Measurements from ENCODE around the gene SEPTIN8.

The SEPTIN8 gene

DNA sequence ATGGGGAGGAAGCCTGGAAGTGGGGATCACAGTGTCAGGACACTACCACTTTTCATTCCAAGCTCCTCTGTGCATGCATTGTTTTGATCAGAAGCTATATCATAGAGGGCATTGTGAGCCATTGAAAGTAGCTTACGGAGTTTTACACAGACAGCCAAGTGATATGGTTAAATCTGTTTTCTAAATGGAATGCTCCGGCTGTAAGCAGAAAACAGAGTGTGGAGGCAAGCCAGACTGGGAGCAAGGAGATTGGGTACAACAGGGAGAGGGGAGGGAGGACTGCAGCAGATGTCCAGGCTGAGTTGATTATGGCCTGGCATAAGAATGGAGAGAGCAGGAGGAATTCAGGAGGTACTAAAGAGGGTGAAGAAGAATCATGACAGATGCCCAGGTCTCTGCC, 20.6 kb upstream of the SEPTIN8 start:
- H3K4me2 ChIP-seq (ENCODE audit: insufficient read depth, low read length) = no peak overlapping the region
- no peak for TF ChIP-seq CTCF (IDR thresholded peaks at IDR 0.05; ENCODE audit: borderline replicate concordance, extremely low read depth, low read length, poor library complexity, severe bottlenecking)
- no peak for TF ChIP-seq EZH2 (IDR thresholded peaks at IDR 0.05; ENCODE audit: borderline replicate concordance, low read depth, low read length, severe bottlenecking)
- no peak overlapping the region for H3K9ac ChIP-seq (ENCODE audit: low read depth, low read length)
- no peaks in the 10 kb centered on the region for H4K20me1 ChIP-seq (ENCODE audit: insufficient read depth, low read length)
- no peaks in the 10 kb centered on the region for H3K9me3 ChIP-seq (ENCODE audit: insufficient read depth, low read length, severe bottlenecking)
- no peaks in the 10 kb centered on the region for H3K79me2 ChIP-seq (ENCODE audit: insufficient read depth, low read length)
- no peaks in the 10 kb centered on the region for H3K4me1 ChIP-seq (ENCODE audit: insufficient read depth, low read length)
- DNase-seq (no peak), ATAC-seq (ENCODE audit: insufficient read depth, low read depth) (no peak)
- no peak overlapping the region for H3K27ac ChIP-seq (ENCODE audit: low read length)
- peaks cover 12% of the 10 kb centered on the region for H3K27me3 ChIP-seq (ENCODE audit: insufficient read depth, low read length, poor library complexity)
- no peak overlapping the region for H2AFZ ChIP-seq (ENCODE audit: low read depth, low read length)
- H3K36me3 ChIP-seq (ENCODE audit: insufficient read depth, low read length) = no peaks in the 10 kb centered on the region
- no peak overlapping the region for H3K4me3 ChIP-seq (ENCODE audit: low read depth in 1 of 2, low read length in 2 of 2)

DNA sequence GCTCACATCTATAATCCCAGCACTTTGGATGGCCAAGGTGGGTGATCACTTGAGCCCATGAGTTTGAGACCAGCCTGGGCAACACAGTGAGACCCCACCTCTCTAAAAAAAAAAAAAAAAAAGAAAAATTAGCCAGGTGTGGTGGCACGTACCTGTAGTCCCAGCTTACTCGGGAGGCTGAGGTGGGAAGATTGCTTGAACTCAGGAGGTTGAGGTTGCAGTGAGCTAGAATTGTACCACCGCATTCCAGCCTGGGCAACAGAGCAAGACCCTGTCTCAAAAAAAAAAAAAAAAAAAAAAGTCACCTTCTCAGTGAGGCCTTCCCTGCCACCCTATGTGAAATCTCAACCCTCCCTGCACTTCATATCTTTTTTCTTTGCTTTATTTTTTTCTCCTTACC, 14.0 kb upstream of the SEPTIN8 start:
- no peaks in the 10 kb centered on the region for H3K36me3 ChIP-seq (ENCODE audit: insufficient read depth, low read length)
- no peak overlapping the region for H3K9ac ChIP-seq (ENCODE audit: low read depth, low read length)
- H3K27me3 ChIP-seq (ENCODE audit: insufficient read depth, low read length, poor library complexity) = peaks cover 14% of the 10 kb centered on the region
- TF ChIP-seq EZH2 (IDR thresholded peaks at IDR 0.05; ENCODE audit: borderline replicate concordance, low read depth, low read length, severe bottlenecking) = no peak
- no peak overlapping the region for H3K4me3 ChIP-seq (ENCODE audit: low read depth in 1 of 2, low read length in 2 of 2)
- H3K4me2 ChIP-seq (ENCODE audit: insufficient read depth, low read length) = no peak overlapping the region
- no peak overlapping the region for H2AFZ ChIP-seq (ENCODE audit: low read depth, low read length)
- no peak overlapping the region for H3K27ac ChIP-seq (ENCODE audit: low read length)
- H4K20me1 ChIP-seq (ENCODE audit: insufficient read depth, low read length) = no peaks in the 10 kb centered on the region
- H3K79me2 ChIP-seq (ENCODE audit: insufficient read depth, low read length) = no peaks in the 10 kb centered on the region
- H3K4me1 ChIP-seq (ENCODE audit: insufficient read depth, low read length) = no peaks in the 10 kb centered on the region
- DNase-seq (no peak), ATAC-seq (ENCODE audit: insufficient read depth, low read depth) (no peak)
- H3K9me3 ChIP-seq (ENCODE audit: insufficient read depth, low read length, severe bottlenecking) = no peaks in the 10 kb centered on the region

DNA sequence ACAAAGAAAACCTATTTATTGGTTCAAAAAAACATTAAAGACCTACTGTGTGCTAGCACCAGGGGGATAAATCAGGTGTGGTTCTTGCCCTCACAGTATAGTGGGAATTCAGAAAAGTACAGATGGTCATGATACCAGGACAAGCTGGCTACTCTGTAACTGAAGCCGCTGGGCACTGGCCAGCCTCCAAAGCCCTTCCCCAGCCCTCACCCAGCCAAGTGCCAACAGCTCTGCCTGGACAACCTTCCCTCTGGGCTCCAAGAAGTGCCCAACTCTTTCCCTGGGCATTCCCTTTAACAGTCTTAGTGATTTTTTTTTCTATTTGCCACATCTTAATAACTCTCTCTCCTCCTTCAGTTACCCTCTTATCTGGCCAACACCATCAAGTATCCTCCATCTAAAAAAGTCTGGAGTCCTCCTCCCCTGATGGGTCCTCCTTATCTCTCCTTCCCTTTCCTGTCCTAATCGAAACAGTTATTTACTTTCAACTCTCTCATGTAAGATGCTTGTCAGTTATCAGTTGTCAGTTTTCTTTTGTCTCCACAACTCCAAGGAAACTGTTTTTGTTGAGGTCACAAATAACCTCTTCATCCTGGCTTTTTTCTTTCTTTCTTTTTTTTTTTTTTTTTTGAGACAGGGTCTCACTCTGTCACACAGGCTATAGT, 13.3 kb upstream of the SEPTIN8 start:
- H3K27me3 ChIP-seq (ENCODE audit: insufficient read depth, low read length, poor library complexity) = peaks cover 14% of the 10 kb centered on the region
- H4K20me1 ChIP-seq (ENCODE audit: insufficient read depth, low read length) = no peaks in the 10 kb centered on the region
- ATAC-seq (ENCODE audit: insufficient read depth, low read depth) (no peak), DNase-seq (no peak)
- no peaks in the 10 kb centered on the region for H3K9me3 ChIP-seq (ENCODE audit: insufficient read depth, low read length, severe bottlenecking)
- H3K79me2 ChIP-seq (ENCODE audit: insufficient read depth, low read length) = no peaks in the 10 kb centered on the region
- no peak overlapping the region for H3K27ac ChIP-seq (ENCODE audit: low read length)
- TF ChIP-seq EZH2 (IDR thresholded peaks at IDR 0.05; ENCODE audit: borderline replicate concordance, low read depth, low read length, severe bottlenecking) = no peak
- no peak for TF ChIP-seq CTCF (IDR thresholded peaks at IDR 0.05; ENCODE audit: borderline replicate concordance, extremely low read depth, low read length, poor library complexity, severe bottlenecking)
- no peak overlapping the region for H3K4me3 ChIP-seq (ENCODE audit: low read depth in 1 of 2, low read length in 2 of 2)
- no peak overlapping the region for H3K9ac ChIP-seq (ENCODE audit: low read depth, low read length)
- H3K36me3 ChIP-seq (ENCODE audit: insufficient read depth, low read length) = no peaks in the 10 kb centered on the region
- H3K4me1 ChIP-seq (ENCODE audit: insufficient read depth, low read length) = no peaks in the 10 kb centered on the region
- H3K4me2 ChIP-seq (ENCODE audit: insufficient read depth, low read length) = no peak overlapping the region
- no peak overlapping the region for H2AFZ ChIP-seq (ENCODE audit: low read depth, low read length)

DNA sequence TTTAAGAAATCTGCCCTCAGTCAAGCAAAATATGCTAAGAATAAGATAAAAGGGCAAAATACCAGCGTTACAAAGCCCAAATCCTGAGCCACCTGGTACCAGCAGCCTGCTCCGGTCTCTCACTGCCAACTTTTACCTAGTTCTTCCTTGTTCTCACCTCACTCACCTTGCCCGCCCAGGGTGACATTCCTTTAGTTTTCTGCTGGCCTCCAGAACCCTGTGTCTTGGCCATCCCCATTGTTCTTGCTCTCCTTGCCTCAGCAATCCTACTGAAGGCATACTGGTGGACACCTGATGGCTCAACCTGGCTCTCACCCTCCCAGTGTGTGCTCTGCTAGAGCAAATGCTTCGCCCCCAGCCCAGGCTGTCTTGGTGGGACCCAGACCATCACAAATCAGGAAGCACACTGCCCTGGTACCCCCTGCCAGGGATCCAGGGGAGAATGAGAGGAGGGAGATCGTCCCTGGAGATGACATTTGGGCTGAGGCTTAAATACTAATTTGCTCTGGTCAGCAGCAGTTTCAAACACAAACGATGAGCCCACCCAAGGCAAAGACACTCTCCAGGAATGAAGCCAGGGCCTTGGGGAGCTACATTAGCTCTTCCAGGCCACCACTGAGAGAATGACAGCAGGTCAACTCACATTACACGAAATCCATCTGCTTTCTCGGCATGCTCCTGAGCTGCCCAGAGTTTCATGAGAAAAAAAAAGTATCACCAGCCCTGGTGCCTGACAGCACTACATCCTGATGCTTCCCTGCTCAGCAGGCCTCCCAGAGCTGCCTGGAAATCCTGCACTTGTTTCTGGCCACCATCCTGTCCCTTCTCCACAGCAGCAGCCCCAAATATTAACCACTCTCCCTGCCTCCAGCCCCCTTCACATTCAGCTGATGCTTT, 12.2 kb upstream of the SEPTIN8 start:
- no peak for ATAC-seq (ENCODE audit: insufficient read depth, low read depth)

More for the DNA sequence above, 12.2 kb upstream of the SEPTIN8 start:
- no peaks in the 10 kb centered on the region for H3K36me3 ChIP-seq (ENCODE audit: insufficient read depth, low read length)
- H4K20me1 ChIP-seq (ENCODE audit: insufficient read depth, low read length) = no peaks in the 10 kb centered on the region
- no peak for TF ChIP-seq EZH2 (IDR thresholded peaks at IDR 0.05; ENCODE audit: borderline replicate concordance, low read depth, low read length, severe bottlenecking)
- no peak for TF ChIP-seq CTCF (IDR thresholded peaks at IDR 0.05; ENCODE audit: borderline replicate concordance, extremely low read depth, low read length, poor library complexity, severe bottlenecking)
- H3K4me3 ChIP-seq (ENCODE audit: low read depth in 1 of 2, low read length in 2 of 2) = no peak overlapping the region
- peaks cover 18% of the 10 kb centered on the region for H3K27me3 ChIP-seq (ENCODE audit: insufficient read depth, low read length, poor library complexity)
- H3K4me2 ChIP-seq (ENCODE audit: insufficient read depth, low read length) = no peak overlapping the region
- no peak overlapping the region for H3K27ac ChIP-seq (ENCODE audit: low read length)
- DNase-seq = no peak
- no peaks in the 10 kb centered on the region for H3K79me2 ChIP-seq (ENCODE audit: insufficient read depth, low read length)
- H3K4me1 ChIP-seq (ENCODE audit: insufficient read depth, low read length) = no peaks in the 10 kb centered on the region
- H3K9ac ChIP-seq (ENCODE audit: low read depth, low read length) = no peak overlapping the region
- no peaks in the 10 kb centered on the region for H3K9me3 ChIP-seq (ENCODE audit: insufficient read depth, low read length, severe bottlenecking)
- H2AFZ ChIP-seq (ENCODE audit: low read depth, low read length) = no peak overlapping the region
